OCI-LY1 (cell line): ENCODE data around the gene PGAP2.
"Not testable (repeated sequence)": the region's sequence is repeated elsewhere in the genome, so short reads cannot be mapped to it uniquely, and the experiment has no call there.

Experiments
- H2AFZ ChIP-seq: fragments of 200-600 bp; sonication (generic), shearing (Covaris generic); 2 replicates; pipeline ENCODE4 v1.6.0; 2014; ENCODE audit warnings: antibody characterized with exemption, mild to moderate bottlenecking, low read length
- H3F3A ChIP-seq: fragments of 200-600 bp; sonication (generic), shearing (Covaris generic); 2 replicates; pipeline ENCODE4 v1.6.0; 2014; ENCODE audit warnings: mild to moderate bottlenecking, antibody characterized with exemption, low read length, moderate library complexity; ENCODE audit not compliant: insufficient read depth
- H3K27ac ChIP-seq: fragments of 200-600 bp; sonication (generic); 2 replicates; pipeline ENCODE4 v1.5.1; 2014; ENCODE audit warnings: low read length, mixed run types, mild to moderate bottlenecking, low read depth; ENCODE audit not compliant: poor library complexity, severe bottlenecking
- H3K27me3 ChIP-seq: fragments of 200-600 bp; sonication (generic); 2 replicates; pipeline ENCODE4 v1.6.0; 2014; ENCODE audit warnings: antibody characterized with exemption, mild to moderate bottlenecking, low read length, moderate library complexity; ENCODE audit not compliant: insufficient read depth
- H3K36me3 ChIP-seq: fragments of 200-600 bp; sonication (generic); 2 replicates; pipeline ENCODE4 v1.6.1; 2014; ENCODE audit warnings: mild to moderate bottlenecking, antibody characterized with exemption, low read length, moderate library complexity, mixed read lengths; ENCODE audit not compliant: insufficient read depth
- H3K4me1 ChIP-seq: fragments of 200-600 bp; sonication (generic); 2 replicates; pipeline ENCODE4 v1.5.1; 2014; ENCODE audit warnings: mild to moderate bottlenecking, low read length, moderate library complexity; ENCODE audit not compliant: insufficient read depth, severe bottlenecking
- H3K4me2 ChIP-seq: fragments of 200-600 bp; sonication (generic), shearing (Covaris generic); 2 replicates; pipeline ENCODE4 v1.6.1; 2014; ENCODE audit warnings: low read length
- H3K4me3 ChIP-seq: fragments of 200-600 bp; sonication (generic); 2 replicates; pipeline ENCODE4 v1.5.1; 2014; ENCODE audit warnings: low read length, low read depth, mild to moderate bottlenecking, mixed read lengths; ENCODE audit not compliant: poor library complexity, severe bottlenecking
- H3K79me2 ChIP-seq: fragments of 200-600 bp; shearing (Covaris generic); 2 replicates; pipeline ENCODE4 v1.6.1; 2016; ENCODE audit warnings: mixed run types, low read length, mixed read lengths; ENCODE audit not compliant: insufficient read depth
- H3K9ac ChIP-seq: fragments of 200-600 bp; sonication (generic), shearing (Covaris generic); 2 replicates; pipeline ENCODE4 v1.6.1; 2014; ENCODE audit warnings: mild to moderate bottlenecking, low read length, mixed read lengths
- H3K9me2 ChIP-seq: fragments of 200-600 bp; sonication (generic), shearing (Covaris generic); 2 replicates; pipeline ENCODE4 v1.6.1; 2014; ENCODE audit warnings: low read depth, mild to moderate bottlenecking, low read length, mixed read lengths
- H3K9me3 ChIP-seq: fragments of 200-600 bp; shearing (Covaris generic); 2 replicates; pipeline ENCODE4 v1.6.1; 2014; ENCODE audit warnings: low read length, mixed read lengths
- H4K20me1 ChIP-seq: fragments of 200-600 bp; sonication (generic), shearing (Covaris generic); 2 replicates; pipeline ENCODE4 v1.6.0; 2016; ENCODE audit warnings: mild to moderate bottlenecking, low read length; ENCODE audit not compliant: insufficient read depth
- CTCF ChIP-seq: fragments of 200-600 bp; sonication (generic), shearing (Covaris generic); IDR thresholded peaks from 2 replicates; pipeline ENCODE4 v1.5.1; 2017; ENCODE audit warnings: mild to moderate bottlenecking, antibody characterized with exemption, low read length, moderate library complexity, mixed read lengths
- EZH2 ChIP-seq: fragments of 200-600 bp; sonication (generic), shearing (Covaris generic); IDR thresholded peaks from 2 replicates; pipeline ENCODE4 v1.8.0; 2017; ENCODE audit warnings: borderline replicate concordance, mixed run types, mild to moderate bottlenecking, antibody characterized with exemption, low read length, moderate library complexity, mixed read lengths

PGAP2 gene

GRCh38 chr11:3807909-3808860 lies at the start of gene PGAP2:
PGAP2 (plus strand) TSS chr11:3808560; CDS start chr11:3811260, 2,700 bp downstream.
- Histone ChIP-seq H3F3A (no peaks in the 10 kb centered on the region), H3K9me2 (no peaks in the 10 kb centered on the region), H3K4me2 (peak within 1 kb of the TSS; percentile 81), H3K27ac (peak within 1 kb of the TSS; percentile 30), H3K9ac (peak within 1 kb of the TSS; percentile 68), H3K9me3 (no peaks in the 10 kb centered on the region), H3K36me3 (peaks cover 7% of the 10 kb centered on the region; the same call in 1 of the 2 replicates), H3K4me1 (peaks cover 5% of the 10 kb centered on the region), H3K79me2 (no peaks in the 10 kb centered on the region), H2AFZ (no peak within 1 kb of the TSS), H4K20me1 (no peaks in the 10 kb centered on the region), H3K27me3 (no peaks in the 10 kb centered on the region), H3K4me3 (peak within 1 kb of the TSS; percentile 70)
- TF ChIP-seq CTCF (peak; percentile 70), EZH2 (no peak)

GRCh38 chr11:3764266-3764665 lies 44.1 kb upstream of the PGAP2 start:
- no peak overlapping the region for H3K4me3 ChIP-seq
- no peaks in the 10 kb centered on the region for H4K20me1 ChIP-seq
- H3K9me2 ChIP-seq = no peaks in the 10 kb centered on the region
- H3K36me3 ChIP-seq = peaks cover 100% of the 10 kb centered on the region
- TF ChIP-seq CTCF (no peak), EZH2 (no peak)
- no peaks in the 10 kb centered on the region for H3K79me2 ChIP-seq
- H3K9ac ChIP-seq = no peak overlapping the region
- H2AFZ ChIP-seq = no peak overlapping the region
- H3K4me1 ChIP-seq = no peaks in the 10 kb centered on the region
- no peaks in the 10 kb centered on the region for H3F3A ChIP-seq
- H3K4me2 ChIP-seq = no peak overlapping the region
- no peak overlapping the region for H3K27ac ChIP-seq
- no peaks in the 10 kb centered on the region for H3K9me3 ChIP-seq
- no peaks in the 10 kb centered on the region for H3K27me3 ChIP-seq

- H3K9me3 ChIP-seq, H4K20me1 ChIP-seq, H3F3A ChIP-seq, H3K9me2 ChIP-seq, H3K27ac ChIP-seq, H2AFZ ChIP-seq, H3K27me3 ChIP-seq, H3K4me3 ChIP-seq, H3K4me1 ChIP-seq, H3K9ac ChIP-seq, H3K4me2 ChIP-seq, H3K79me2 ChIP-seq: not testable (repeated sequence)
- H3K36me3 ChIP-seq = peaks cover 97% of the 10 kb centered on the region
Observed at GRCh38 chr11:3766836-3767235, 41.5 kb upstream of the PGAP2 start.
